GM21723 (cell line): ENCODE results near the gene PDHX.
"Not testable (repeated sequence)": the region's sequence is repeated elsewhere in the genome, so short reads cannot be mapped to it uniquely, and the experiment has no call there.

ENCODE experiments used
- ATAC-seq: cut with Tn5 transposase; IDR thresholded peaks from one replicate; pipeline ENCODE4 v1.9.1; 2021; ENCODE audit warnings: mild to moderate bottlenecking, moderate library complexity; ENCODE audit not compliant: unreplicated experiment

PDHX gene

DNA sequence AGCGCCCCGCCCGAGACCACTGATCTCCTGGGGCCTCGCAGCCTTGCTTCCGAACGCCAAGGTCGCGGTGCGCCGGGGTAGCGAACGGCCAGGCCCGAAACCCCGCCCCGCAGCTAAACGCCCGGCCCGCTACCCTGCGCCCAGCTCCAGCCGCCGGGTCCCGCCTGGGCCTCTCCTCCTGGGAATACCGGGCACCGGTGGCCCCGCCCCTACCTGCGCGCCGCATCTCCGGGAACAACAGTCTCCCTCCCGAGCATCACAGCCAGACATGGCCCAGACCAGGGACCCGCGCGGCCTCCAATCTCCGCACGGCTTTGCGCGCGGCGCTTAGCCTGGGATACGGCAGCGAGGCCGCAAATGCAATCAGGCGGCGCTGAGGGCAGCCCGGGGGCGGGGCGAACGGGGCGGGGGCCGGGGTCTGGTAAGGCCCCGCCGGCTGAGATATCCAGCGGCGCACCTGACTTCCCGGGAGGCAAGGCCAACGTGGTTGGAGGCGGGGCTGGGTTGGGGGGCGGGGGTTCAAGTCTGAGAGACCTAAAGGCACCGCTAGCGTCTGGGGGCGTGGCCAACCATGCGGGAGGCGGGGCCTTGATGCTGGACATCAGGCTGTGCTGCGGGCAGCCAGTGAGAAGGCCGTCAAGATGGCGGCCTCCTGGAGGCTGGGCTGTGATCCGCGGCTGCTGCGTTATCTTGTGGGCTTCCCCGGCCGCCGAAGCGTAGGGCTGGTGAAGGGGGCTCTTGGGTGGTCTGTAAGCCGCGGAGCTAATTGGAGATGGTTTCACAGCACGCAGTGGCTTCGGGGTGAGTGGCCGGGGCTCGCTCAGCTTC is at the start of gene PDHX, which contains the start of gene APIP:
PDHX (plus strand) TSS at position 604 of the 828 bp plus-strand sequence; CDS start at position 642, 38 bp downstream.
APIP (minus strand) TSS at position 365 of the 828 bp plus-strand sequence; CDS start at position 270, 95 bp downstream.
- ATAC-seq = peak; percentile 95

DNA sequence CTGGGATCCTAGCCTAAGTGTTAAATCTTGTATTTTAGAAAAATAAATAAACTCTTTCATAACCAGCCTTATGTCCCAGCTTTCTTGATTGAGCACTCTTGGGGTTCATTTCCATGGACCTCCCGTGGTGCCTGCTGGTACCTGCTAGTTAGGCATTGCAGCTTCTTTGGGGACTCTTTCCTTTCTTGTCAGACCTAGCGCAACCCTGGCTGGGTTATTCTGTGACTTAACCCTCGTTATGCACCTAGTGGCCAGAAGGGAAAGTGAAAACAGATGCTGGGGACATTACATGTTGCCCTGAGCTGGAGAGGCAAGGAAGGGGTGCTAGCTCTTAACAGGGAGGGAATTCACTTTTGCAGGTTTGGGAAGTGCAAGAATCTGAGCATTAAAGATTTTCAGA is 47.0 kb upstream of the PDHX start:
- ATAC-seq = no peak

GRCh38 chr11:34870548-34871196 is 45.7 kb upstream of the PDHX start:
- no peak for ATAC-seq

DNA sequence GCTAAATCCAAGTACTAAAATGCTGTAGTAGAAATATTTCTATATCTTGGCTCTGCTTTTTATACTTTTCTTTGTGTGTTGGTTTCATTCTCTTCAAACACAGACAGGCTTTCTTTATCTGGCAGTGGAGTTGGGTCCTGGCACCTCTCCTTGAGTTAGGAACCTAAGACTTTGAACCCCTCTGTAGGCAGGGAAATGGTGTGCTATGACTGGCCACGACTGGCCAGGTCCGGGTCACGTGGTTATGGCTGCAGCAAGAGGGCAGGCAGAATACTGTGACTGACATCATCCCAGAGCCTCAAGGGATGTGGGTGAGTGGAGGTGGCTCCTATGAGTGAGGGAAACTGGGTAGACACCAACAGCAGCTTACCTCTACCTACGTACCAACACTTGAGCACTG is 42.2 kb upstream of the PDHX start:
- no peak for ATAC-seq

- ATAC-seq = no peak
Observed at GRCh38 chr11:34877375-34877975, 38.9 kb upstream of the PDHX start.

- no peak for ATAC-seq
Observed at GRCh38 chr11:34881900-34882299, 34.5 kb upstream of the PDHX start.

GRCh38 chr11:34886609-34887008 is 29.8 kb upstream of the PDHX start:
- no peak for ATAC-seq

- no peak for ATAC-seq
Observed at GRCh38 chr11:34887260-34887659, 29.2 kb upstream of the PDHX start.

DNA sequence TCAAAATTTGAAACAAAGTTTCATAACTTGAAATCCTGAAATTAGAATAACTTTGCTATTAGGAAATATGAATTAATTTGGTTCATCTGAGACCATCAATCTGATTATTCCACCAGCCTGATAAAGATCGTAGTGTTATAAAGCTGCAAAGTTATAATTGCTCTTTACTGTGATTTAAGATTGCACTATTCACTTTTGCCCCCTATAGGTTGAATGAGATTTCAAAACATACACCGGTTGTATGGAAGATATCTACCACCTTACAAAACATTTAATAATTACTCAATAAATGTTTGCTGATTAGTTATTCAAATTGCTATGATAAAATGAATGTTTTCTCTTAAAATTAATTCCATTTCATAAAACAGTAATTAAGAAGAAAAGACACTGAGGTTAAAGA is 26.3 kb upstream of the PDHX start:
- no peak for ATAC-seq

GRCh38 chr11:34890812-34891211 is 25.6 kb upstream of the PDHX start:
- no peak for ATAC-seq

DNA sequence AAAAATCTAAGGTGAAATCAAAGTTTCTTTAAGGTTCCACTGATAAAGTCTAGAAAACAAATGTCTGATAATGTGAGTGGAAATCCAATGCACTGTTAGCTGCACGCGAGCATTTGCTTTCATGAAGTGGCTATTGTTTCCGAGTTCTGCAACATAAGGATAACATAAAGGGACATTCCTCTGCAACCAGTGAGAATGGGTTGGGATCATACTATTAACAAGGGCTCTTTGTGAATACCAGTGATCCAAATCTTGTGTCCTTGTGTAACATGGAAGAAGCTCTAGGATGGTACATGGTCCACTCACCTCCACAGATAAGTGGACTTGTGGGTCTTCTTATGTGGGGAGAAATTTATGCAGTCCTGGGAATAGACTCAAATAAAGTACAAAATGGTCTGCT is 24.8 kb upstream of the PDHX start:
- no peak for ATAC-seq

DNA sequence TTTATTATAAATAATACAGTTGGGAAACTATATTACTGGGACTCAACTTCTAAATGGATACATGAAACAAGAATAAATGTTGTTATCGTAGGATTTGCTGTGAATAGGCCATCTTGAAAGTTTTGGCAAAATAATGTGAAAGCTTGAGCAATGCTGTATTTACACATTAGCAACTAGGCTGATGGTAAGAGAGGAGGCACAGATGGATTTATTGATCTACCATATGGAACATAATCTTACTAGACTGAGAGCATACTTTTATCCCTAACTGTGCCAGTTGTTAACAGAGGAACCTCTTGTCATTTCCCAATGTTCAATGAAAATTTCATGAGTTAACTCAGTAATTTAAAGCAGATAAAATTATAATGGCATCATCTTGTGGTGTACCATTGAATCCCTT is 23.0 kb upstream of the PDHX start:
- no peak for ATAC-seq

GRCh38 chr11:34896191-34896590 is 20.2 kb upstream of the PDHX start:
- not testable (repeated sequence) for ATAC-seq

GRCh38 chr11:34897171-34897870 is 19.1 kb upstream of the PDHX start:
- no peak for ATAC-seq

GRCh38 chr11:34898474-34898873 is 17.9 kb upstream of the PDHX start:
- ATAC-seq = no peak

DNA sequence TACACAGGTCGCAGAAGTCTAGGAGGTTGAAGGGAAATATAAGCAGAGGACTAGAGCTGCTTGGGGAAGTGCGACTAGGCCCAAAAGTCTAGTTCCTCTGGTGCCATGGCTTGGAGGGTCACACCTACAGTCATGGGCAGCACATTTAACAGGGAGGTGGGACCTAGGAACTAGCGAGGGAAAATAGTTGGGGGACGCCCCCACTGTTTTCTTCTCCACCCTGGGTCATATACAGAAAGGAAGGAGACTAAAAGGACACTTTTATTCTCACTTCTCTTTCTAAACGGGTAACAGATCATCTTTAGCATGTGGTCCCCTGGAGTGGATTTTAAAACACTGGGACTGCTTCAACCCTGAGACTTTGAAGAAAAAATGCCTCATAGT is 16.8 kb upstream of the PDHX start:
- no peak for ATAC-seq

GRCh38 chr11:34904421-34904955 is 11.9 kb upstream of the PDHX start:
- ATAC-seq = no peak

- ATAC-seq = no peak
Observed at GRCh38 chr11:34905666-34906065, 10.8 kb upstream of the PDHX start.

GRCh38 chr11:34907934-34908593 is 8.4 kb upstream of the PDHX start:
- no peak for ATAC-seq

- ATAC-seq = no peak
Observed at GRCh38 chr11:34909415-34909814, 7.0 kb upstream of the PDHX start.
